RPMI7951 (cell line): ENCODE measurements around the gene COL19A1. TPM values are rescaled to one million over a fixed set of nuclear protein-coding genes. Genes with fewer than 3 reads are reported as not detected.
A peak's percentile ranks its signal among the peaks of the same experiment; 100 is the strongest.

Experiments used
- DNase-seq: peaks from one replicate; pipeline ENCODE4 v3.0.0-alpha.2; 2012; ENCODE audit warnings: low read depth
- total RNA-seq: library from RNA; depleted of rRNA; stranded (reverse); fragments of >200 nt; shearing (Covaris generic); gene quantifications from 2 replicates; pipeline ENCODE4 v1.2.3, GENCODE V29; 2014

COL19A1 gene
- total RNA-seq, 1 experiment from 2014 or later: 0.12 TPM

DNA sequence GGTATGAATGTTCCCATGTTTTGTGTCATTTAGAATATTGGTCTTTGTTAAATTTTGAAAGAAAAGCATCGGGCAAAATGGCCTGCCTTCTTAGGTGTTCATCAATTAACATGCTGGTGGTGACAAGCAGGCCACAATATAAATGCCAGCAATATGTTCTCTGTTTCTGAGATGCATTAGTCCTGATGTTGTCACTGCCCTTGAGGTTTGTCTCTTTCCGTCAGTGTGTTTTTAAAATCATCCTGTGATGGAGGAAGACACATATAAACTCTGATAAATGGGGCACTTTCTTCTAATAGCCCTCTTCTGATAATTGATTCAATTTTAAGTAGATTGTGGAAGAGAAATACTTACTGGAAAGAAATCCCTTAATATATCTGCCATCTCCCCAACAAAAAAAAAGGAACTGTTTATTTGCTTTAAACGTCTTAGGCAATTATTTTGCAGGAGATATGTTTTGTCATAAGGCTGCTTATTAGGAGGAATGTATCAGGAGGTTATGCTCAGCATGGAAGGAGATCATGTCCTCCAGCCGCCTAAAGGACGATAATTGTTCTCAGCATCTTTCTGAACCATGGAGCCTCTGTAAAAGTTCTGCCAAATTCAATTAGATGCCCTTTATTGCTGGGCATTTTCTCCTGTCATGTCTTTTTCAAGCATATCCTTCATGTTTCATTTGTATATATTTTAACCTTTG, 302.5 kb downstream of the COL19A1 start:
- DNase-seq: no peak

DNA sequence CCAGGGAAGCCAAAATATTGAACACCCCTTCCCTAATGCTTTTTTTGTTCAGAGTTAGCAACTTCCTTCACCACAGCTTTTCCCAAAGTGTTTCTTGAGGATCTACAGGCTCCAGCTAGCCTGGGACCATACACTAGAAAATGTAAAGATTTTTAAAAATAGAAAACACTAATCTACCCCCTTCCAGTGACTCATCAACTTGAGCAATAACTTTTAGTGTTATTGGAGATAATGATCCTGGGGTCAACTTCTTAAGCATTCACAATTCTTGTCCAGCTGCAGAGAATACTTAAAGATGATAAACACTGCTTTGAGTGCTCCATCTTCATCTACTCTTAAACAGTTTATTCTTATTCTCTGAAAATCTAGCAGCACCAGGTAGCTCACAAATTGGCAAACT, 304.9 kb downstream of the COL19A1 start:
- DNase-seq: no peak

DNA sequence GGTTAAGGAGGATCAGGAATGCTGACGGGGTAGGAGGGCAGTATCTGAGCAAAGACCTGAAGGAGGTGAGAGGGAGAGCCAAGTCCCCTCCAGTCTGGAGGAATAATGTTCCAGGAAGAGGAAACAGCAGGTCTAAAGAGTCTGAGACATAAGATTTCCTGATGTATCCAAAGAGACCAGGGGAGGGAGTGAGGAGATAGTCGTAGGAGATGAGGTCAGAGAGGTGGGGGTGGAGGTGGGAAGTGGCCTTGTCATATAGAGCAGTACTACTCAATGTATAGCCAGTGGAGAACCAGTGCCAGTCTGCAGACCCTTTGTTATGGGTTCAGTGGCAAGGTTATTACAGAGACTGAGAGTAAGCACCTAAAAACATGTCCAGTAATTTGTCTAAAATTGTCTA, 305.9 kb downstream of the COL19A1 start:
- DNase-seq: no peak

DNA sequence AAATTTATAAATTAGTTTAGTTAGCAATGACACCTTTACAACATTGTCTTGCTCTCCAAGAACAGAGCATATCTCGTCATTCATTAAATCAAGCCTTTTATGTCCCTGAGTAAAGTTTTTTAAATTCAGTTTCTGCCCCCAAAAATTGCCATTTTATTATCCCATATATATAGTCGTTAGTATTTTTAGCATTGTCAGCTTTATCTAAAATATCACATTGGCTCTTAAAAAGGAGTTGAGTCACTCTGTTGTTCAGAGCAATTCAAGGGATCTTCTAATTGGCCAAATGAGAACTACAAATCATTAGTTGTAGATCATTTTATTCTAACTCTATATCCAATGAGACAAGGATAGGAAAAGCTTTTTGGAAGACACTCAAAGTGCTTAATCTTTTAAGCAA, 309.4 kb downstream of the COL19A1 start:
- DNase-seq: no peak

DNA sequence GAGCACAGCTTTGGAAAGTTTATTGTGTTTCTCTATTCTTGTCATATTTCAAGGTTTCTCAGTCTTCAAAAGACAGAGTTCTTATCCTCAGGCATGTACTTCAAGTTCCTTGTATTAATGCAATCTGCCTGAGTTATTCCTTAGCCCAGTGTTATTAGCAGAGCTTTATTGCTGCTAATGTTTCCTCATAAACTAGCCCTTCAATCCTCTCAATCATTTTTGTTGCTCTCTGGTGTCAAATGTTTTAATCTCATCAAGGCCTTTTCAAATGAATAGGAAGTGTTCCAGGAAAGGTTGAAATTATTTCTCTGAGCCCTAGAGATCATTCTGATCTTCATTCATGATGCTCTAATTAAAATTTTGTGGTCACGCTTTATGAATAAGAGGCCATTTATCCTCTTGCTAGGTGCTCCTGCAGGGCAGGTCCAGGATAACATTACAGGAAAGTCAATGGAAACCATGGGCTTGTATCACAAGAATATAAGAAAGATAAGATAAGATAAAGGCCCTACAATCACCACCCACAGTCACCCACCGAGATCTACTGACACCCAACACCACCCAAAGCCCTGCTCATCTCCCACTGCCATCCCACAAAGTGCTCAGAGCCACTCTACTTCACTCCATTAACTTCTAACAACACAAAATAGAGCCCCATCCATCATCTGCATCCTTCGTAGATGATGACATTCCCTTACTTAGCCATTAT, 310.6 kb downstream of the COL19A1 start:
- no peak for DNase-seq

DNA sequence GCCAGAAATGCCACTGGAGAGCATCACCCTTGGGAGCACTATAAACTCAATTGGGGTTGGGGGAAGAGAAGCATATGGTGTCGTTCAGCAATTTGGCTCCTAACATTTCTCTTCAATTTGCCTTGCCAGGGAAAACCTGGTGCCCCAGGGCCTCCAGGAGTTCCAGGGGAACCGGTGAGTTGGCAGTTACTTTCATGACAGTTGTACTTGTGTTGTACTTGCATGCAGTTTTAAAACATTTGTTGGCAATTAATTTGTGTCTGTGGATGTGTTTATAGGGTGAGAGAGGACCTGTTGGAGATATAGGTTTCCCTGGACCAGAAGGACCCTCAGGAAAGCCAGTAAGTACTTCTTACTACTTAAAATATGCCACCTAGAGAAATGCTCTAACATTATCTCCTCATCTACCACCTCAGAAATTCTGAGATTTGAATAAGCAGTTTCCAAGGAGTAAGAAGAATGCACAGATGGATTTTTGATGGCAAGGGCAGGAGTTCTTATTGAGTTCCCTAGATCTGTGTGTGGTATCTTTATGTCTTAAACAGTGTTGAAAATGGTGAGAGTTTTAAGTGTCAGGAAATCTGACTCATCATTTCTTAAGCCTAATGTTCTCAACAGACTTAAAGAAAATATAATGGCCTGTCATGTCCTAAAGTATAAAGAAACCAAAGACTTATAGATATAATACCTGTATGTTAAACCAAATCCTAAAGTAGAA, 314.0 kb downstream of the COL19A1 start:
- no peak for DNase-seq

DNA sequence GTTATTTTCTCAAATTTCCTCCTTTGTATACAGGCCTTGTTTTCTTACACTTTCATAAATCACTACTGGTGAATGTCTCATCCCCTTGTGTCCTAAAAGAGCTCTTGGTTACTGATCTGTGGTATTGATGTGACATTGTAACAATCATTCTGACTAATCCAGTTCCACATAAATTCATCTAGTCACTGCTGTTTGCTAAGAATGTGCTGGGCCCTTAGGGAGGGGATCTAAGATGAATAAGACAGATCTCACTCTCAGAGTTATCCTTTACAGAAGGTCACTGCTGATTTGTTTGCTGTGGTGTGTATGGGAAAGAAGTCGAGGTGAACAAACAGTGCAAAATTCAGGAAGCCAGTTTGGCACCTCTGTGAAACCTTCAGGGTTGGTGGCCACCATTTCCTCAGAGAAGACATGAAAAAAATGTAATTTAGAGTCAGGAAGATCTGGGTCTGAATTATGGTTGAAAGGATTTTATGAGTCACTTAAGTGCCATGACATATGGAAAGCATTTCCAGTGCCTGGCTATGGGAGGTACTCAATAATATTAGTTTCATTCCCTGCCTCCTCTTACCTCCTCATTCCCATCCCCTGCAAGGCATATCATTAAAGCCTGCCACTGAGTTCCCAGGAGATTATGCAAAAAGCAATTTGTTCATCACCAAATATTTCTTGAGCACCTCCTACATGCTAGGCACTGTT, 314.7 kb downstream of the COL19A1 start:
- DNase-seq: peak; percentile 2

DNA sequence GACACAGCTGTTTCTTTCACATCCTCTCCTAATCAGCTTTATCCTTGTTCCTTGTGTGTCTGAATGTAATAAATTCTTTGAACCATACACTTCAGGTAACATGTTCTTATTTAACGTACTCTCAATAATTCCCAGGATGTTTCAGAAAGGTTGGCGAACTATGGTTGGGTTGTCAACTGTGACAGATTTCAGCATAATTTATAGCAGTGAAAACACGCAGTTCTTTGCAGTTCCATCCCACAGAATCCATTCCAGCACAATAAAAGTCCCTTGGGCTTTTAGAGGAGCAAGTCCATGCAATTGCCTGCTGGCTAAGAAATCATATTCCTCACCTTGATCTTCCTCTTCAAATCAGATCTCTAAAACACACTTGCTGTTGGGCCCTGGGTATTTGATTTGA, 317.2 kb downstream of the COL19A1 start:
- DNase-seq: no peak

DNA sequence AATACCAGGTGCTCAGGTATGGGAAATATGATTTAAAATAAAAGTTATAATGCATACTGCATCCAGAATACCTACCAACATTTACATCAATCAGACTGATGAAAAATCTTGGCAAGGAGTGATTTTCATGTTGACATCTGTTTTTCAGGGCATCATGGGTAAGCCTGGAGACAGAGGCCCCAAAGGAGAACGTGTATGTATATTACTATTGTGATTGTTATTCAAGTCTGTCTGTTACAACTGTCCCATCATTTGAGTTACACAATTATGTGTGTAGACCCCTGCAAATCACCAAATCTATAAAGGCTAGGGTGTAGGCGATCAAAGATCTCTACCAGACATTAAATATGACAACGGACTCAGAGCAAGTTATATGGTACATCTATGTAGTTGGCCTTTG, 318.4 kb downstream of the COL19A1 start:
- no peak for DNase-seq

DNA sequence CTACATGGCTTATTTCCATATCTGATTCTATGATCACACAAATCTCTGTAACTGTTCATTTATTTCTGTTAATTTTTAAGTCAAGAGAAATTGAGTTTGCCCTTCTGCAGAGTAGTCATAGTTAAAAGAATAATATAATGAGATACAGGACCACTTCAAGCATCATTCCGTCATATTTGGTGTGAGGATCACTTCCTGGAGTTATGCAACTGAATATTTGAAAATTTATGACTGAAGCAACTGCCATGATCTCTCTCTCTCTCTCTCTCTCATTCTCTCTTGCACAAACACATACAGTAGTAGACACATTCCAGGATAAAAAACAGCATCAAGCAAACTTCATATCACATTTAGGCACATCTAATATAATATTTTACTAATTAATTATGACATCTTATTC, 320.1 kb downstream of the COL19A1 start:
- DNase-seq: no peak

DNA sequence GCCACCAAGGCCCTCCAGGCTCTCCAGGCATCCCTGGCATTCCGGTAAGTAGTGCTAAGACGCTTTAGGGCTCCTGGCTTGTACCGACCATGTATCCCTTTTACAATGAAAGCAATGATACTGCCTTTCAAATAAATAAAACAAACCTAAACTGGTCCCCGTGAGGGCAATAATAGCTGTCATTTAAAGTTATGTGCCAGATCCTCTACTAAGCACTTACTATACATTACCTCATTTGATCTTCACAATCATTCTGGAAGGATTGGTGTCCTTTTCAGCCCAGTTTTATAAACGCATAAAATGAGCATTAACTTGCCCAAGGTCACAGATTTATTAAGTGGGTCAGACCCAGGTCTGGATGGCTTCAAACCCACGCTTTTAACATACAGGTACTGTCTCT, 321.8 kb downstream of the COL19A1 start:
- DNase-seq: no peak

DNA sequence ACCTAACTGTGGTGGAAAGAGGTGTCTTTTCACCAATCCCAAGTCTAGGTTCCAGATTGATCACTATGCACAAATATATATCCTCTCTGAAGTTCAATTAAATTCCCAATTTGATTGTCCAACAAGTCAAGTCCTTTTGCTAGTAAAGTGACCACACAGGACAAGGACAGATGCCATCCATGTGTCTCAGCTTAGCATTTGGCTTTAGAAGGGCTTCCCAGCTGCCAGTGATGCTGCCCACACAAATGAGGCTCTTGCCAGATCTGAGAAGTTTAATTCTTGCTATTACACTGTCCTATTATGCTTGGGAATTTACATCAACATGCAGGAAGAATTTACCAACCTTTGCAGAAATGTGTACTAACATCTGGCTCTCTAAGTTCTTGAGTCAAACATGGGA, 328.1 kb downstream of the COL19A1 start:
- no peak for DNase-seq

DNA sequence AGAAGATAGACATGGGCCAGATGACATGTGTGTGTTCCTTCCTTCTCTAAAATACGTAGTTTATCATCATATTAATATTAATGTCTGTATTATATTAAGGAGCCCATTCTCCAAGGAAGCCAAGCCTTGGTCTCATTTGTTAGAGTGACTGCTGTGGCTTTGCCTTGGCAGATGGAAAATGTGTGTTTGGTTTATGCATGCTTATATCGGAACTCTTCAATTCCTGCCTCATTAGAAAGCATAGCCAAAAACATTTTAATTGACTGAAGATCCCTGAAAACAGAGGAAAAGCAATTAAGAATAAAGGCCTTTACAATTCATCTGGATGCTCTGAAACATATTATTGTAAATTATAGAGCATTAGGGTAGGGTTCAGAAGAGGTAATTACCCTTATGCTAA, 330.2 kb downstream of the COL19A1 start:
- no peak for DNase-seq

DNA sequence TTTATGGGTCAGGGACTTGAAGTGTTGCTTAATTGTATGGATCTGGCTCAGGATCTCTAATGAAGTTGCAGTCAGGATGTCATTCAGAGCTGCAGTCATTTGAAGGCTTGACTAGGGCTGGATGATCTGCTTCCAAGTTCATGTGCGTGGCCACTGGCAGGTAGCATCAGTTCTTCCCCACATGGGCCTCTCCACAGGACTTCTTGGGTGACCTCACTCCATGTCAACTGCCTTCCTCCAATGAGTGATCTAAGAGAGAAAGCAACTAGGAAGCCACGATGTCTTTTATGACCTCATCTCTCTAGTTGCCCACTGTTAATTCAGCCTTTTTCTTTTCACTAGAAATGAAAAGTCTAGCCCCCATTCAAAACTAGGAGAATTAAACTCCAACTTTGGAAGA, 332.4 kb downstream of the COL19A1 start:
- no peak for DNase-seq

DNA sequence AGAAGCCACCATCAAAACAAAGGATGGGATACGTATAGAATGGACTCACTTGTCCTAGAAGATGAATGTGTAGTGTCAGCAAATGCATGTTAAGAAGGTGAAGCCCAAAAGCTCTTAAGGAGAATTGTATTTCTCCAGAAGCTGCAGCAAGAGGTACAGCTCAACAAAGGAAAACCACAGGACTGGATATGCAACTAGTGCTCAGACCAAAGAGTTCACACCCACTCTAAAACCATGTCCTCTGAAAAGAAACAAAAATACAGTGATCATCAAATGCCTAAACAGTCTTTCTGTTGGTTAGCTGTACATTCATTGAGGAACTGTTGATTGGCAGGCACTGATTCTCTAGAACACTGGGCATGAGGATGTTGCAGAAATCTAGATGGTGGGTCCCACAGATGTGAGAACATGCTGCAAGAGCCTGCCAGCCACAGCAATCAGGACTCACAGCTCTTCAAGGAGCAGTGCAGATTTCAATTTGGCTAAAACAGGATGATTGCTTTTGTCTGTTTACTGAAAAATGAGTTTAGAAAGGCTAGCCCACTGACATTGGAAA, 342.0 kb downstream of the COL19A1 start:
- DNase-seq: no peak

DNA sequence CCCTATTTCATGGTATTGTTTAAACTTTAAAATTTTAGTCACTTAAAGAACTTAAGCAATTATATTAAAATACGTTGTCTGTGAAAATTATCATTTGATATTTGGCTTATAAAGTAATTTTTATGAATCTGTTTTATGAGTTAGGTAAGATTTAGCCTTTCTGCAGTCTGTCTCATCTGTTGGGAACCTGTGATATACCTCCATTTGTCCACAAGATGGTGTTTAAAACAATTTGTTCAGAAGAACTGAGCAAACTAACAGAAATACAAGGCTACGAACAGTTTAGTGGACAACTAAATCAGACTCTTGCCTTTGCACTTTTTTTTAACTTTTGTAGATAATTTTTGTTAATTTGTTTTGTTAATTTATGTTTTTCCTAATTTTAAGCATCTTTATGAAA, 344.1 kb downstream of the COL19A1 start:
- DNase-seq: no peak

DNA sequence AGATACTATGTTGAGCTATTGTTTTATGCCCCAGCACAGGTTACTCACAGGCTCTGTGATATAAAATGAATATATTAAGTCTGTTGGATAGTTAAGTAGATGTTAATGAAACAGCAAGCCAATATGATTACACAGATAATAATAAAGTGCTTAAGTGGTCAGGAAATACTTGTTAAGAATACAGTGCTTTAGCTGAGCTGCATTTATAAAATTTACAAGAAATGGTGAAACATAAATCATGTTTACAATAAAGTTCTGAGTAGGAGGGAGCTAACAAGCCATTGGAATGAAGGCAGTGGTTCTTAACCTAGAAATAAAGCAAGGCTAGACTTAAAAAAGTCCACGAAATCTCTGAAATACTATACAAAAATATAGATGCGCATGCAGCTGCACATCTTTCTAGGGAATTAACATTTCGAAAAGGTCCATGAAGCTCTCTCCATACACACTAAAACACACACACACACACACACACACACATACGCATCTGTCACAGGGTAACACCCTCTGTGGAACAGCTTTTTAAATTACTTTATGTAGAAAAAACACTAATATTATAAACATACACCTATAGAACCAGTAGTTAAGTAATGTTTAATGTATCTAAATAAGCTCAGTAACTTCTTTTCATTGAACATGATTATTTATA, 349.2 kb downstream of the COL19A1 start:
- no peak for DNase-seq

DNA sequence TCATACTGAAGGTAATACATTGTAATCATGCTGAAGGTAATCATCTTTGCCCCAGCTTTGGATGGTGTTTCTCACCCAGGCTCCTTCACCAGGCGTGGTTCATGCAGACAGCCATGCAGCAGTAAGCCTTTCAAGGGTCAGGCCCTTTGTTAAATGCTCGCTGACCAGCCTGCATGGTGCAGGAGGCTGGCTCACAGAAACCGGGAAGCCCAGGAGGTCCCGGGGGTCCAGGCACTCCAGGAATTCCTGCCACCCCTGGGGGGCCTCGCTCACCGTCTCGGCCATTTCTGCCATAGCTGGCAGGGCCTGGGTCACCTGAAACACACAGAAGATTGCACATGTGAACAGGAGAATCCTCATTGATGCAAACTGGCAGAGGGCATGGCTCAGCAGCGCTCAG, 350.4 kb downstream of the COL19A1 start:
- DNase-seq: no peak

DNA sequence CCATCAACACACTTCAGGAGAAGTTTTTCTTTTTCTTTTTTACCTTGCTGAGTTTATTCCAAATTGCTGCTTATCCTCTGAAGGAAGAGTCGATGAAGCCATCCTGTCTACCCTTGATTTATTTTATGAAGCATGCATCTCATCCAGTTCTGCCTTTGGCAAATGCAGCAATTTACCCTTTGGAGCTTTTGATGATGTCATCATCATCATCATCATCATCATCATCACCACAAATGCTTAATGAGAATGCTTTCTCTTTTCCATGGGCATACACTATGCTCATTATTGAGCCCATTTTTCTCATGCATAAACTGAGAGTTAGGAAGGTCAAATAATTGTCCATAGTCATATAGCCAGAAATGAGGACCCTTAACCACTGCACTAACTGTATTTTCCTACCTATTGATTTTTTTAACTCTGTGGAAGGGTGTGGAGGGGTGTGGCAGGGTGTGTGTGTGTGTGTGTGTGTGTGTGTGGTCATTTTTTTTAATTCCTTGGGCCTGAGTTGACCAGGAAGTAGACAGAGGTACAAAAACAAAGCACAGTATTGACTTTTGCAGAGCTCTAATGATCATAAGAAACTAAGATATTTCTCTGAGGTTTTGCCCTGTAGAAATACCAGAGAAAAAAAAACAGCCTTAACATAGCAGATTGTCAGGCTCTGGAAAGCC, 353.7 kb downstream of the COL19A1 start:
- DNase-seq: no peak

DNA sequence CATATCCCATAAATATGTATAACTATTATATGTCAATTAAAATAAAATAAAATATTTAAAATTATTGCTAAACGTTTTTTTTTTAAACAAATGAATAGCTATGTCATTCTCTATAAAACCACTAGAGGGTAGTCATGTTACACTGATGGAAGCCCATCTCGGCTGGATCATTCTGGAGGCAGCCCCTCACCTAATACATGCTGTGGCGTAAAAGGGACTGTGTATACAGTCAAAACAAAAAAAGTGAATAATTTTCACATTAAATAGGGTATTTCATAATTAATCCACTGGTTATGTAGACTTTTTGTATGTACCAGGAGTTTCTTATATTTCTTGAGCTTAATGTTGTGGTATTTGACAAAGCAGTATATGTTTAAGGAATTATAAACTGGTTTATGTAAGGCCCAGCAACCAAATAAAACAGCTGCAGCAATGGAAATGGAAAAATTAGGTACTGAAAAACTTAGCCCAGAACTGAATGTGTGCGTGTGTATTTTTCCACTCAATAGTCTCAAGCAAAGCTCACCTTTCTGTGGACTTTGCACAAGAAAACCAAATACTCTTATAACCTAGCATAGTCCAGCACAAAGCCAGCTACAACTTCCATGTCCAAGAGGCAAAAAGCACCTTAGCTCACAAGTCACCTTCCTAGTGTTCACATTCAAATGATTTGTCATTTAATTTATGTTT, 354.8 kb downstream of the COL19A1 start:
- DNase-seq: peak; percentile 24
